GM21723 (cell line): ENCODE data around the gene CTNNA2.

Experiments used
- ATAC-seq: cut with Tn5 transposase; IDR thresholded peaks from one replicate; pipeline ENCODE4 v1.9.1; 2021; ENCODE audit warnings: mild to moderate bottlenecking, moderate library complexity; ENCODE audit not compliant: unreplicated experiment

The CTNNA2 gene

GRCh38 chr2:79971807-79972206 is 459.0 kb downstream of the CTNNA2 start:
- ATAC-seq: no peak

DNA sequence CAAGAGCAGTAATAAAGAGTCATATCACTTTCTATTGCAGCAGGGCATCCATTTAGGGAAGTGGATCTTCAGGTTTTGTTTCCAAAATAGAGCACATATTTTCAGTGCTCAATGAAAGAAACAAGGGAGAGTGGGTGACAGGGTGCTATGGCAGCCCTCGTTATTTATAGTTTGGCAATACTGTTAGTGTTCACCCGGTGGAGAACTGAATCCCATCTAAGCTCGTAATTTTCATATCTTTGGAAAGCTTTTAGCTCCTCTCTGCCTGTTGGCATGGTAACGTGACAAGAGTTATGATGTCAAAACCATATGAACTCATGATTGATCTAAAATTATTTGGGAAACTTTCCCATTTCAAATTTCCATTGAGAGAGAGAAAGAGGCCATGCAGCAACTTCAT is 459.8 kb downstream of the CTNNA2 start:
- no peak for ATAC-seq

DNA sequence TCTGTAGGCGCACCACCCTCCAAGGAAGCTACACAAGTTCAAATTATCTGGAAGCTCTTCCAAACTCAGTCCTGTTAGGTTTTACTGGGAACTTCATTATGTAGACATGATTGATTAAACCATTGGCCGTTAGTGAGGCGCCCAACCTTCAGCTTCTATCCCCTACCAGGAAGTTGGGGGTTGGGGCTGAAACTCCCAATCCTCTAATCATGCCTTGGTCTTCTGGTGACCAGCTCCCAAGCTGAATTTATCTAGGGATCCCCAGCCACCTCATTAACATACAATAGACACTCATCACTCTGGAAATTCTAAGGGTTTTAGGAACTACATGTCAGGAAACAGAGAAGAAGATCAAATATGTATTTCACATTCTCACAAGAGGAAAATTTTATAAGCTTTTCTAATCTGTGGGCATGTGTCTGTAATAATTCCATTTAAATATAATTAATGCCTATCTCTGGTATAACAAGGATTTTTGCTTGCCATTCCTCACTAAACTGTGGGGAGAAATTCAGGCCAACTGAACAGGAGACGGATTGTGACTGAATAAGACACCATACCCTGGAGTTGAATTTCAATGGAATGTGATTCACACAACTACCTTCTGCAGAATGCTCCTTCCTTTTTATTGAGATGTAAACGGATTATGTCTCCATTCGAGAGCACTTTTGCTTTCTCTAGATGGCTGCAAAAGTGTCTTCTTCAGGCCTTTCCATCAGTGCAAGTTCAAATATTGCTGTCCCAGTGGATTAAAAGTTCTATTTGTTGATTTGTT is 463.1 kb downstream of the CTNNA2 start:
- ATAC-seq: no peak

DNA sequence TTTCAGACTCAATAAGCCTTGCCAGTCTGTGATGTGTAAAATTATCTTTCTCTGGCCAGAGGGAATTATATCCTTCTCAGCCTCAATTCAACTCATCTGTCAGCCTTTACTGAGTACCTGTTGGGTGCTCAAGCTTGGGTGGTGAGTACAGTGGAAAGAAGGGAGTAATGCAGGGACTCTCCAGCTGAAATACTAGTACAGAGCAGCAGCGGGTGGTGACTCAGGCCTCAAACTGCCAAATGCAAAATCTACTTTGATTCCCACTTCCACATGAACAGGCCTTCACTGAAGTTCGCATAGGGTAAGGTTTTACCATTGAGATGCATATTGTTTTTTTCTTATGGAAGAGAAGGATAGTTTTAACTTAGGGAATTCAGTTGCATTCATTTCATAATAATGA is 464.9 kb downstream of the CTNNA2 start:
- no peak for ATAC-seq

DNA sequence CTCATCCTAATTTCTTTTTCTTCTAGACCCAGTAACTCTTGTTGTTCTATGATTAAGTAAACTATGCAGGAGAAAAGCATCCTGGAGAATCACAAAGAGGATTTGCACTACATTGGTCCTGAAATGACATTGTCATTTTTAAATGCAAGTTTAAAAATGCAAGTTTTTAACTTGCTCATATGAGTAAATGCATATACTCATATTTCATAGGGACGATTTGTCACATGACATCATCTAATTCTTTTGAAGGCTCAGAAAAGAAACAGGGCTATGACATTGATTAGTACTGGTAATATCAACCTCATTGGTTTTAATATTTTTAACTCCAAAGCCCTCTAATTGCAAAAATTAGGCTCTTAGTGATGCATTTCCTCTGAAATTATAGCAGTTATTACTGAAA is 467.3 kb downstream of the CTNNA2 start:
- ATAC-seq: no peak

- no peak for ATAC-seq
Measured at GRCh38 chr2:79980816-79981215, 468.0 kb downstream of the CTNNA2 start.

- no peak for ATAC-seq
Measured at GRCh38 chr2:79981316-79981715, 468.5 kb downstream of the CTNNA2 start.

GRCh38 chr2:79982445-79982844 is 469.6 kb downstream of the CTNNA2 start:
- ATAC-seq: no peak

- no peak for ATAC-seq
Measured at GRCh38 chr2:79984476-79984875, 471.6 kb downstream of the CTNNA2 start.

- no peak for ATAC-seq
Measured at GRCh38 chr2:79985145-79985544, 472.3 kb downstream of the CTNNA2 start.

DNA sequence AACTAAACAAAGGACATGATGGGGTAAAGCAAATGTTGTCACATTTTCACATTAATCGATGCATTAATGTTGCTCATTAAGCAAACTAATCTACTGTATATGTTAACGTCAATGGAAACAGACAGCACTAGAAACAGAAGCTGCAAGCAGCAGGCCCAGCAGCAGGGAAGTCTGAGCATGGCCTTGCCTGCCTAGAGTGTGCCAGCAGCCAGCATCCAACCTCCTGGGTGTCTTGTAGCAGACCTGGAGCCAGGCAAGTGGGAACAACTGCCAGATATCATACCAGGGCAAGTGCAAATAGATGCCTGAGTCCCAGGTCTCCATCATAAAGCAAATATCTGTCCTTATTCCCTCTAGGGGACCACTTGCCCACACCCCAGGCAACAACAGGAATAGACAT is 472.7 kb downstream of the CTNNA2 start:
- ATAC-seq: no peak

DNA sequence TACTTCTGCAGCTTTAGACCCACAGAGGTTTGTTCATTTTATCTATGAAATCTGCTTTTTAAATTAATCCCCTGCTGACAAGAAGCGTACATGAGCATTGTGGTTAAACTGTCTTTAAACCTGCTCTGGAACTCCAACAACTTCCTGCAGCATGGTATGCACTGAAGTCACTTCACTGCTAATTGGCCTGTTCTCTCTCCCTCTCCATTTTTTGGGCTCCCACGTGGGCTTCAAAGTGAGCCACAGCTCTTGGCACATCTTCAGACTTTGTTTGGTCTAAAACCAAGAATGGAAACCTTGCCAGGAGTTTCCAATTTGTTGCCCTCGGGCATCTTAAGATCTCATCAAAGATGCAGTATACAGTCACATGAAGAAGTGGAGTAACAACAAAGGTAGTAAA is 480.3 kb downstream of the CTNNA2 start:
- no peak for ATAC-seq

DNA sequence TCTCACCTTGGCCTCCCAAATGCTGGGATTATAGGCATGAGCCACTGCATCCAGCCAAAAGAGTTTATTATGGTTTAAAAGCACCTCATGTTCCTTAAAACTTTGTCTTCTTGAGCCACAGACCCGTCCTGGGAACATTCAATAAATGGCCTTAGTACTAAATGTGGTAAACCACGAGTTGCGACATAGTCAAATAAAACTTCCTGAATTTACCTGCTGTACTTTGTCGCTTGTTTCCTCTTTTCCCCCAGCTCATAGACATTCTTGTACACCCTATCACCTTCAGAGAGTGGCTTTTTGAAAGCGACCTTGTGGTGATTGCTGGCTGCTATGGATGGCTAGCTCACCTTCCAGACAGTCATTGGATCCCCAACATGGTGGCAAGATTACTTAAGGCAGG is 481.3 kb downstream of the CTNNA2 start:
- no peak for ATAC-seq

- no peak for ATAC-seq
Measured at GRCh38 chr2:79994965-79995364, 482.1 kb downstream of the CTNNA2 start.

DNA sequence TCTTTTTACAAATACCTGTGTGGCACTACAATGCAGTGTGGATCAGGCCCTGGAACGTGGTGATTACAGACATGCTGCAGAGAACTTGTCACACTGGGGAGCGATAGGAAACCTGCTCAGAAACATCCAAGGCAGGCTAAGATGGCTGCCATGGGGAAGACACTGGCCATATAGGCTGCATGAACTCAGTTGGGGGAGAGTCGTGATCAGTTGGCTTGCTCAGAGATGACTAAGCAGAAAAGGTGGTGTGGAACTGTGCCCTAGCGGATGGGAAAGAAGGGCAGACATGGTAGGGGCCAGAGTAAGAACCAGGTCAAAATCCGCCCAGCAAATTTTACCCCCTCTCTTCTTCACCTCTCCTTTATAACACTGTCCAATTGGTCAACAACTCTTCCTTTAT is 483.9 kb downstream of the CTNNA2 start:
- no peak for ATAC-seq

DNA sequence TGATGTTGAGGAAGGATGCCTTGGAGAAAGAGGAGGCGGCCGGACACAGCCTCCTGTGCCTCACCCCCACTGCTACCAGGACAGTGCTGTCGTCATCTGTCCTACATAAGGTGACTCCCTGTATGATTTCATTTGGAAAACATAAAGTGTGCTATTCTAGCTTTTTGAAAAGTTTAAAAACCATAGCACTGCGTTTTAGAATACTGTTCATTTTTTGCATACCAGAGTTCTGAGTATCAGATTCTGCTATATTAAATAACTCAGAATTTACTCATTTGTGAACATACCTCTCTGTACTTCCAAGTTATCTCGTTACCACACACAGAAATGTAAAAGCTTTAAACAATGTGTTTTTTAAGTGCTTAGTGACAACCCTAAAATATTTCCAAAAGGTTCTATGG is 488.9 kb downstream of the CTNNA2 start:
- ATAC-seq: no peak

DNA sequence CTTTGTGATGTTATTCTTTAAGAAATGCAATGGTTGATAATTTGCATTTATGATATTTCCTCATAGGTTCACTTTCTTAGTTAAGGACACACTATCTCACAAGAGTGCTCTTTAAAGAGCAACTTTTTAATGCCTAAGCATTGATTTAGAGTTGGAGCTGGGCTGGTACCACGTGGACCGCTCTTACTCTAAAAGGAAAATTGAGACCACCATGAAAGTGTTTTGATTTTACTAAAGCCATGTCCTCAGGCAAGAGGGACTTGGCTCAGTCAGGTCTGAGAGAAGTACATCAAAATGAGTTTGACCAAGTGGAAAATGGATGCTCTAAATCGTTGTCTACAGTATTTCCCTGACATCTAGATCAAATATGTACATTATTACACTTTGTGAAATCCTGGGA is 489.3 kb downstream of the CTNNA2 start:
- no peak for ATAC-seq

DNA sequence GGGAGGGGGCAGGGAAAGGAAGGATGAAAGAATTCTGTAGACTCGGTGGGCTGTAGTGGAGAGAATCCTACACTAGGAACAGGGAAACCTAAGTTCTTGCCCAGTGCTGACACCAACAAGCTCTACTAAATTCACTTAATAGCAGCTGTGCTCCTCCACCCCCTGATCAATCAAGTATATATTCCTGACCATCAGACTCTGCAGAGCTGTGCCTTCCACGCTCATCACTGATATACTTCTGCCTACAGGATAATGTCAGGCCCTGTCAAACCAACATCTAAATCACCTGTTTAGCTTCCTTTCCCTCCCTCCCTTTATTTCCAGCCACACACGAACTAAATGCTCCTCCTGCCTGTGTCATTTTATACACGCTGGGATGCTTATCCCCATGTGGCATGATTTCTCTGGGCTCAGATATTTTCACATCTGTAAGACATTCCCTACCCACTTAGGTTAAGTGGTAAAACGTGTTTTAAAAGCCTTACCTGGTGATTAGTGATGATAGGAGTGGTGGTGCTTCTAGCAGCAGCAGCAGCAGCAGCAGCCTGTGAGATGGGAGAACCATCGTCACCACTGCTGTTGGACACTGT is 489.8 kb downstream of the CTNNA2 start:
- ATAC-seq: no peak

- no peak for ATAC-seq
Measured at GRCh38 chr2:80007777-80008503, 495.1 kb downstream of the CTNNA2 start.

- ATAC-seq: no peak
Measured at GRCh38 chr2:80008596-80008995, 495.7 kb downstream of the CTNNA2 start.

GRCh38 chr2:80009211-80009610 is 496.4 kb downstream of the CTNNA2 start:
- ATAC-seq: no peak

DNA sequence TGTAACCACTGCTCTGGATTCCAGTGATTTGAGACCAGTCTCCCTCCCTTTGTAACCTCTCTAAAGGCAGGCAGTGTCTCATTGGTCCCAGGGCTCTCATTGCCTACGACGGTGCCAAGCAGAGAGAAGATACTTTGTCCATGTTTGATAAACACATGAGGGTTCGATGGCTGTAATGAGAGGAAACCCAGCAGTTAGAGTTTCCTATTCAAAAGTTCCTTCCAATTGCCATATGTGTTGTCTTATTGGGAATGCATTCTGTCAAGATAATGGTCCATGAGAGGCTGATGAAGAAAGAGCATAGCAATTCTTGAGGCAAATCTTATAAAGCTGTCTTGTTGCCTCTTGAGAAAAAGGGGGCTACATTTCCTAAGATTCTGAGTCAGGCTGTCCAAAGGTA is 499.2 kb downstream of the CTNNA2 start:
- ATAC-seq: no peak
